Panc1 (cell line): ENCODE results near the gene P4HA3. TPM values are rescaled to one million over a fixed set of nuclear protein-coding genes. Genes with fewer than 3 reads are reported as not detected.

Experiments
- ATAC-seq: fragments of 200-7000 bp; cut with Tn5 transposase; 2 replicates; pipeline ENCODE4 v1.9.1; 2020; ENCODE audit warnings: mild to moderate bottlenecking, moderate library complexity
- BruUV-seq: library from RNA; stranded (reverse); fragments of 400-500 nt; replicated peaks from 2 replicates; lab custom pipeline; 2021; lab: Mats Ljungman, UMichigan
- CTCF ChIA-PET: fragments of 300-600 bp; sonication (Branson Sonifier 250); formaldehyde crosslinking; loops from one replicate; lab custom pipeline; 2022; ENCODE audit warnings: antibody characterized with exemption; lab: Charles Lee
- POLR2A ChIA-PET: fragments of 300-600 bp; sonication (Branson Sonifier 250); formaldehyde crosslinking; loops from one replicate; lab custom pipeline; 2022; ENCODE audit warnings: antibody characterized with exemption; lab: Charles Lee
- DNase-seq: peaks from one replicate; pipeline ENCODE4 v3.0.0-alpha.2; 2010; ENCODE audit warnings: low read depth, low spot score
- H3K27ac ChIP-seq: 2 replicates; pipeline ENCODE4 v1.5.1; 2011; ENCODE audit warnings: mild to moderate bottlenecking, low read length, inconsistent platforms
- H3K27me3 ChIP-seq: fragments of 200-500 bp; sonication (Bioruptor generic); 2 replicates; pipeline ENCODE4 v1.6.0; 2014; ENCODE audit warnings: low read length, inconsistent platforms; ENCODE audit not compliant: control insufficient read depth, insufficient read depth
- H3K36me3 ChIP-seq: fragments of 200-500 bp; sonication (Bioruptor generic); 2 replicates; pipeline ENCODE4 v1.5.1; 2014; ENCODE audit warnings: inconsistent platforms, mild to moderate bottlenecking, low read length, moderate library complexity; ENCODE audit not compliant: control insufficient read depth, insufficient read depth
- H3K4me1 ChIP-seq: 2 replicates; pipeline ENCODE4 v1.5.1; 2011; ENCODE audit warnings: inconsistent platforms, mild to moderate bottlenecking, low read length, moderate library complexity; ENCODE audit not compliant: control insufficient read depth, insufficient read depth
- H3K4me3 ChIP-seq, 2 experiments: 2 replicates each; pipeline ENCODE4 v1.5.1; 2011 to 2012; ENCODE audit warnings: low read depth in 2 of 2, low read length in 2 of 2, mild to moderate bottlenecking in 2 of 2, inconsistent platforms in 1 of 2, moderate library complexity in 1 of 2
- H3K9me3 ChIP-seq: fragments of 200-500 bp; sonication (Bioruptor generic); 2 replicates; pipeline ENCODE4 v1.5.1; 2014; ENCODE audit warnings: low read depth, mild to moderate bottlenecking, inconsistent platforms, low read length, moderate library complexity; ENCODE audit not compliant: control insufficient read depth, insufficient read depth
- POLR2AphosphoS5 ChIP-seq: IDR thresholded peaks from 2 replicates; pipeline ENCODE4 v1.6.1; 2012; ENCODE audit warnings: mild to moderate bottlenecking, low read depth, low read length, moderate library complexity
- SIN3A ChIP-seq: IDR thresholded peaks from 2 replicates; pipeline ENCODE4 v1.6.1; 2012; ENCODE audit warnings: low read depth, mild to moderate bottlenecking, low read length, moderate library complexity, borderline replicate concordance; ENCODE audit not compliant: insufficient read depth
- TCF7L2 ChIP-seq: IDR thresholded peaks from 2 replicates; pipeline ENCODE4 v1.6.1; 2011; ENCODE audit warnings: mild to moderate bottlenecking, low read depth, low read length, inconsistent platforms
- in situ Hi-C: cut with HindIII; loops from 2 replicates; pipeline ENCODE4 v1.10.0; 2016; ENCODE audit warnings: low sequenced_read_pairs, low pct_unique_long_range_greater_than_20kb
- intact Hi-C: fragments of 100-400 bp; cut with micrococcal nuclease; formaldehyde crosslinking; loops from one replicate; pipeline ENCODE4 v1.10.0; 2022; ENCODE audit not compliant: unreplicated experiment
- total RNA-seq: library from RNA; stranded (reverse); gene quantifications from one replicate; pipeline ENCODE4 v1.2.1, GENCODE V29; 2021; ENCODE audit not compliant: unreplicated experiment
- TF ChIP-seq, protein P1 (sequence below): fragments of 450-650 bp; IDR thresholded peaks from 2 replicates; pipeline ENCODE4 v1.5.1; 2017; ENCODE audit warnings: mild to moderate bottlenecking
- TF ChIP-seq, protein P2 (sequence below), 2 experiments: IDR thresholded peaks; 2 replicates each; pipeline ENCODE4 v1.6.1; 2011 to 2012; ENCODE audit warnings: low read depth in 2 of 2, control low read depth in 1 of 2, low read length in 1 of 2, mild to moderate bottlenecking in 1 of 2, moderate library complexity in 1 of 2; ENCODE audit not compliant: insufficient read depth in 1 of 2

The P4HA3 gene
- total RNA-seq, 1 experiment from 2014 or later: 1.3 TPM

DNA sequence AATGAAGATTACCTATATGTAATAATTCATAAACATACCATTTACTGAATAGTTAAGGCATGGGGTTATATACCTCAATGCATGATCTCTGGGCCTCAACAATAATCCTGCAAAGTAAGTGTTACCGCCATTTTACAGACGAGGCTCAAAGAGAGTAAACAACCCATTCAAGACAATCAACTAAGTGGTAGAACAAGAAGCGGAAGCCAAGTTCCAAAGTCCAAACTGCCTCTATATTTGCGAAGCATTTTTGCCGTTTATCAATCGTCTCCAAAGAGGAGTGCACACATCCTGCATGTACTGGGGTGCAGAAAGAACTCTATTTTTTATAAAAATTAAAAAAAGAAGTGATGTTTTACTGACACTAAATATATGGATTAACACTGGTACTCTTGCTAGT is 27.5 kb upstream of the P4HA3 start:
- Histone ChIP-seq H3K27ac (no peak overlapping the region), H3K4me1 (no peaks in the 10 kb centered on the region), H3K9me3 (no peaks in the 10 kb centered on the region), H3K4me3 (no peak overlapping the region), H3K36me3 (0 out of 2 replicates have a peak, but pooled peaks cover 3% of the 10 kb centered on the region), H3K27me3 (no peaks in the 10 kb centered on the region)
- in situ Hi-C loops: no loop called here
- ChIA-PET POLR2A (no interaction called here), CTCF (no interaction called here)
- ATAC-seq (no peak), DNase-seq (no peak)
- intact Hi-C loops: no loop called here
- BruUV-seq: no TSS peak
- TF ChIP-seq, protein P1, sequence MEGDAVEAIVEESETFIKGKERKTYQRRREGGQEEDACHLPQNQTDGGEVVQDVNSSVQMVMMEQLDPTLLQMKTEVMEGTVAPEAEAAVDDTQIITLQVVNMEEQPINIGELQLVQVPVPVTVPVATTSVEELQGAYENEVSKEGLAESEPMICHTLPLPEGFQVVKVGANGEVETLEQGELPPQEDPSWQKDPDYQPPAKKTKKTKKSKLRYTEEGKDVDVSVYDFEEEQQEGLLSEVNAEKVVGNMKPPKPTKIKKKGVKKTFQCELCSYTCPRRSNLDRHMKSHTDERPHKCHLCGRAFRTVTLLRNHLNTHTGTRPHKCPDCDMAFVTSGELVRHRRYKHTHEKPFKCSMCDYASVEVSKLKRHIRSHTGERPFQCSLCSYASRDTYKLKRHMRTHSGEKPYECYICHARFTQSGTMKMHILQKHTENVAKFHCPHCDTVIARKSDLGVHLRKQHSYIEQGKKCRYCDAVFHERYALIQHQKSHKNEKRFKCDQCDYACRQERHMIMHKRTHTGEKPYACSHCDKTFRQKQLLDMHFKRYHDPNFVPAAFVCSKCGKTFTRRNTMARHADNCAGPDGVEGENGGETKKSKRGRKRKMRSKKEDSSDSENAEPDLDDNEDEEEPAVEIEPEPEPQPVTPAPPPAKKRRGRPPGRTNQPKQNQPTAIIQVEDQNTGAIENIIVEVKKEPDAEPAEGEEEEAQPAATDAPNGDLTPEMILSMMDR: no peak
- TF ChIP-seq POLR2AphosphoS5: no peak
- TF ChIP-seq, protein P2, sequence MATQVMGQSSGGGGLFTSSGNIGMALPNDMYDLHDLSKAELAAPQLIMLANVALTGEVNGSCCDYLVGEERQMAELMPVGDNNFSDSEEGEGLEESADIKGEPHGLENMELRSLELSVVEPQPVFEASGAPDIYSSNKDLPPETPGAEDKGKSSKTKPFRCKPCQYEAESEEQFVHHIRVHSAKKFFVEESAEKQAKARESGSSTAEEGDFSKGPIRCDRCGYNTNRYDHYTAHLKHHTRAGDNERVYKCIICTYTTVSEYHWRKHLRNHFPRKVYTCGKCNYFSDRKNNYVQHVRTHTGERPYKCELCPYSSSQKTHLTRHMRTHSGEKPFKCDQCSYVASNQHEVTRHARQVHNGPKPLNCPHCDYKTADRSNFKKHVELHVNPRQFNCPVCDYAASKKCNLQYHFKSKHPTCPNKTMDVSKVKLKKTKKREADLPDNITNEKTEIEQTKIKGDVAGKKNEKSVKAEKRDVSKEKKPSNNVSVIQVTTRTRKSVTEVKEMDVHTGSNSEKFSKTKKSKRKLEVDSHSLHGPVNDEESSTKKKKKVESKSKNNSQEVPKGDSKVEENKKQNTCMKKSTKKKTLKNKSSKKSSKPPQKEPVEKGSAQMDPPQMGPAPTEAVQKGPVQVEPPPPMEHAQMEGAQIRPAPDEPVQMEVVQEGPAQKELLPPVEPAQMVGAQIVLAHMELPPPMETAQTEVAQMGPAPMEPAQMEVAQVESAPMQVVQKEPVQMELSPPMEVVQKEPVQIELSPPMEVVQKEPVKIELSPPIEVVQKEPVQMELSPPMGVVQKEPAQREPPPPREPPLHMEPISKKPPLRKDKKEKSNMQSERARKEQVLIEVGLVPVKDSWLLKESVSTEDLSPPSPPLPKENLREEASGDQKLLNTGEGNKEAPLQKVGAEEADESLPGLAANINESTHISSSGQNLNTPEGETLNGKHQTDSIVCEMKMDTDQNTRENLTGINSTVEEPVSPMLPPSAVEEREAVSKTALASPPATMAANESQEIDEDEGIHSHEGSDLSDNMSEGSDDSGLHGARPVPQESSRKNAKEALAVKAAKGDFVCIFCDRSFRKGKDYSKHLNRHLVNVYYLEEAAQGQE (IDR thresholded peaks at IDR 0.05; ENCODE audit: insufficient read depth in 1 of 2, low read depth in 2 of 2, low read length in 1 of 2): no peak
- no peak for TF ChIP-seq SIN3A
- TF ChIP-seq TCF7L2: no peak

DNA sequence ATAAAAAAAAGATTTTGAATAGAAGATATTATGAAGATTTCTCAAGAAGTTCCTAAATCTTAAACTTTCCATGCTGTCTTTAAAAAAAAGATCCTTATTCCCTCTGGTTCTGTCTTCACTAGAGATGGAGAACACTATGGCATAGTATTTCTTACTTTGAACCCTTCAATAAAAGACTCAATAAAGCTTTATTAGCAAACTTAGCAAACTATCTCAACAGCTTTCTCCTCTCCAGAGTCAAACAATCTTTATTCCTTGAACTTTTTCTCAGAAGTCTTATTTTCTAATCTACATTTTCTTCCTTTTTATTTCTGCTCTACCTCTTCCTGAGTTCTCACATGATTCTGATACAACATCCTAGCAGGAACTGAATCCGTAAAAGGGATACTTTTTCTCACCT is 21.8 kb upstream of the P4HA3 start:
- no peak for ATAC-seq
- CTCF ChIA-PET: no interaction called here

More for the DNA sequence above, 21.8 kb upstream of the P4HA3 start:
- intact Hi-C loops (no loop called here), in situ Hi-C loops (no loop called here)
- H3K27me3 ChIP-seq: no peaks in the 10 kb centered on the region
- H3K4me1 ChIP-seq: no peaks in the 10 kb centered on the region
- POLR2A ChIA-PET: no interaction called here
- H3K36me3 ChIP-seq: 0 out of 2 replicates have a peak, but pooled peaks cover 3% of the 10 kb centered on the region
- no peaks in the 10 kb centered on the region for H3K9me3 ChIP-seq
- no peak overlapping the region for H3K27ac ChIP-seq
- TF ChIP-seq TCF7L2: no peak
- TF ChIP-seq, protein P1: no peak
- no TSS peak for BruUV-seq
- no peak for DNase-seq
- H3K4me3 ChIP-seq: no peak overlapping the region
